HepG2 (cell line): ENCODE data around the gene NEIL1. TPM values are rescaled to one million over a fixed set of nuclear protein-coding genes. Genes with fewer than 3 reads are reported as not detected.

Experiments
- ATAC-seq: fragments of 200-7000 bp; cut with Tn5 transposase; 3 replicates; pipeline ENCODE4 v1.9.1; 2020; ENCODE audit warnings: mild to moderate bottlenecking, moderate library complexity
- BruUV-seq: library from RNA; stranded (reverse); fragments of 400-500 nt; replicated peaks from 2 replicates; lab custom pipeline; 2021; lab: Mats Ljungman, UMichigan
- CTCF ChIA-PET: fragments of 300-600 bp; formaldehyde crosslinking; extraction: SDS; loops from one replicate; lab custom pipeline; 2021; ENCODE audit warnings: low total read pairs, inconsistent platforms, low intra/inter-chr PET ratio; lab: Yijun Ruan, JAX
- POLR2A ChIA-PET: fragments of 350-600 bp; sonication (Branson Sonifier 250); formaldehyde crosslinking; loops from one replicate; lab custom pipeline; 2020; ENCODE audit warnings: antibody characterized with exemption, inconsistent platforms; lab: Yijun Ruan, JAX
- DNase-seq: peaks from one replicate; pipeline ENCODE4 v3.0.0-alpha.2; 2015; ENCODE audit warnings: low spot score
- FAIRE-seq: peaks from 3 replicates; lab custom pipeline; 2011; peaks lifted over from hg19 to GRCh38; lab: Jason Lieb, UNC
- H2AFZ ChIP-seq: one replicate; pipeline ENCODE4 v1.6.1; 2011; ENCODE audit warnings: low read length, inconsistent platforms
- H3K27ac ChIP-seq: fragments of 300-600 bp; 3 replicates; pipeline ENCODE4 v1.8.0; 2011; ENCODE audit warnings: mixed run types, mild to moderate bottlenecking, mixed read lengths, low read length, inconsistent platforms; ENCODE audit not compliant: insufficient read depth; ENCODE audit errors: extremely low read length
- H3K27me3 ChIP-seq, 2 experiments: fragments of 200-600 bp in 1 of 2; 2 replicates in 1 of 2; 3 replicates in 1 of 2; pipeline versions ENCODE4 v1.6.0 to v1.8.0; 2011; ENCODE audit warnings: low read length in 2 of 2, mild to moderate bottlenecking in 2 of 2, moderate library complexity in 2 of 2, inconsistent platforms in 1 of 2; ENCODE audit not compliant: insufficient read depth in 2 of 2, control insufficient read depth in 1 of 2
- H3K36me3 ChIP-seq, 2 experiments: fragments of 200-600 bp in 1 of 2; replicated peaks in 1 of 2; 2 replicates in 1 of 2; 3 replicates in 1 of 2; pipeline versions ENCODE4 v1.5.1 to v1.8.0; 2011; ENCODE audit warnings: low read length in 2 of 2, inconsistent platforms in 1 of 2; ENCODE audit not compliant: insufficient read depth in 2 of 2, control insufficient read depth in 1 of 2
- H3K4me1 ChIP-seq: 2 replicates; pipeline ENCODE4 v1.5.1; 2012; ENCODE audit warnings: low read length, inconsistent platforms; ENCODE audit not compliant: insufficient read depth
- H3K4me2 ChIP-seq: 2 replicates; pipeline ENCODE4 v1.6.0; 2011; ENCODE audit warnings: low read depth, low read length, inconsistent platforms
- H3K4me3 ChIP-seq, 3 experiments: fragments of 200-600 bp in 1 of 3; sonication (generic), shearing (Covaris generic) in 1 of 3; replicated peaks in 1 of 3; 2 replicates each; pipeline ENCODE4 v1.5.1; 2011 to 2016; ENCODE audit warnings: low read length in 3 of 3, inconsistent platforms in 2 of 3, low read depth in 2 of 3, mild to moderate bottlenecking in 2 of 3, control low read depth in 1 of 3, mixed read lengths in 1 of 3; ENCODE audit not compliant: insufficient read depth in 1 of 3
- H3K79me2 ChIP-seq: one replicate; pipeline ENCODE4 v1.6.1; 2011; ENCODE audit warnings: low read length, inconsistent platforms; ENCODE audit not compliant: insufficient read depth
- H3K9ac ChIP-seq: 2 replicates; pipeline ENCODE4 v1.6.0; 2011; ENCODE audit warnings: mild to moderate bottlenecking, low read depth, low read length, inconsistent platforms; ENCODE audit not compliant: insufficient read depth
- H3K9me3 ChIP-seq: 2 replicates; pipeline ENCODE4 v1.5.1; 2012; ENCODE audit warnings: mild to moderate bottlenecking, low read length
- H4K20me1 ChIP-seq: 2 replicates; pipeline ENCODE4 v1.6.0; 2011; ENCODE audit warnings: inconsistent platforms, mild to moderate bottlenecking, low read length, moderate library complexity; ENCODE audit not compliant: insufficient read depth
- AGO2 ChIP-seq: fragments of 200-400 bp; formaldehyde crosslinking; optimal IDR thresholded peaks from 2 replicates; pipeline ENCODE3; 2017; ENCODE audit warnings: mild to moderate bottlenecking, low read depth, low read length, moderate library complexity
- ARID2 ChIP-seq: sonication (generic); formaldehyde crosslinking; IDR thresholded peaks from 2 replicates; pipeline ENCODE4 v1.8.1; 2022; ENCODE audit warnings: mild to moderate bottlenecking, missing genetic modification reagents, borderline replicate concordance
- CHD2 ChIP-seq: IDR thresholded peaks from 2 replicates; pipeline ENCODE4 v1.6.1; 2011; ENCODE audit warnings: low read depth, low read length, improper control_type of control experiment
- HCFC1 ChIP-seq: fragments of 150-350 bp; IDR thresholded peaks from 2 replicates; pipeline ENCODE4 v1.6.1; 2014; ENCODE audit warnings: low read depth, low read length
- ZNF337 ChIP-seq: sonication (generic); formaldehyde crosslinking; IDR thresholded peaks from 2 replicates; pipeline ENCODE4 v1.5.1; 2020; ENCODE audit warnings: missing genetic modification reagents, low read depth, mild to moderate bottlenecking, borderline replicate concordance
- ZNF615 ChIP-seq: sonication (generic); formaldehyde crosslinking; IDR thresholded peaks from 2 replicates; pipeline ENCODE4 v1.5.0; 2020; ENCODE audit warnings: mild to moderate bottlenecking, missing genetic modification reagents, borderline replicate concordance
- ZNF652 ChIP-seq: IDR thresholded peaks from 2 replicates; pipeline ENCODE4 v1.6.1; 2016; ENCODE audit warnings: low read depth, borderline replicate concordance
- WGBS: methylation state at CpG from one replicate; pipeline ENCODE4 v1.1.6; 2017; ENCODE audit warnings: low lambda C conversion rate; 5-methylcytosine and 5-hydroxymethylcytosine counted together
- in situ Hi-C: cut with HindIII; loops from 2 replicates; pipeline ENCODE4 v1.10.0; 2017; ENCODE audit warnings: low pct_unique_long_range_greater_than_20kb; ENCODE audit not compliant: extremely low pct_ligation_motif_present
- intact Hi-C: fragments of 100-400 bp; cut with micrococcal nuclease; formaldehyde crosslinking; loops from one replicate; pipeline ENCODE4 v1.10.0; 2022; ENCODE audit not compliant: unreplicated experiment
- polyA plus RNA-seq, 8 experiments: library from polyadenylated mRNA; depleted of rRNA in 3 of 8; stranded (reverse) in 7 of 8; unstranded in 1 of 8; fragments of >200 nt; fragmentation: Illumina TruSeq in 4 of 8; extraction: Trizol in 4 of 8; gene quantifications; 2 replicates each; pipeline versions ENCODE4 v1.2.1 to v1.2.3, GENCODE V29; 2011 to 2016; ENCODE audit warnings: low read depth in 4 of 8, missing spikeins in 1 of 8, mixed read lengths in 1 of 8; ENCODE audit not compliant: insufficient read depth in 1 of 8
- total RNA-seq, 5 experiments: library from RNA; depleted of rRNA; stranded (reverse); fragments of >200 nt; fragmentation: Illumina TruSeq; extraction: Trizol; gene quantifications; 2 replicates each; pipeline ENCODE4 v1.2.3, GENCODE V29; 2016; ENCODE audit warnings: low read depth in 1 of 5
- TF ChIP-seq, protein P1 (sequence below): sonication (generic); formaldehyde crosslinking; IDR thresholded peaks from 2 replicates; pipeline ENCODE4 v1.5.0; 2020; ENCODE audit warnings: missing genetic modification reagents, mild to moderate bottlenecking, borderline replicate concordance
- TF ChIP-seq, protein P2 (sequence below): IDR thresholded peaks from 2 replicates; pipeline ENCODE4 v1.6.1; 2012; ENCODE audit warnings: low read depth, low read length, improper control_type of control experiment

Gene NEIL1
- total and polyA plus RNA-seq, 2 of the 13 experiments (the other 11 are each of a cell fraction or from before 2014, with no cell fraction given) = 10.4 to 15.5 TPM

GRCh38 chr15:75357976-75358673 is 11.3 kb downstream of the NEIL1 start:
- Histone ChIP-seq H3K9ac (no peak overlapping the region), H3K79me2 (no peaks in the 10 kb centered on the region), H4K20me1 (no peaks in the 10 kb centered on the region), H3K4me1 (peaks cover 10% of the 10 kb centered on the region), H3K27ac (no peak overlapping the region), H3K4me3 (no peak overlapping the region), H3K27me3 (no peaks in the 10 kb centered on the region), H2AFZ (no peak overlapping the region), H3K9me3 (no peaks in the 10 kb centered on the region), H3K4me2 (no peak overlapping the region), H3K36me3 (peaks cover 14 to 27% of the 10 kb centered on the region in 2 experiments; a peak in 3 of 5 replicates)
- TF ChIP-seq ARID2 (CRISPR knock-in tag) (no peak), ZNF337 (CRISPR knock-in tag) (no peak), ZNF615 (no peak), HCFC1 (no peak), ZNF652 (CRISPR knock-in tag) (no peak), AGO2 (peak; percentile 54), CHD2 (no peak)
- TF ChIP-seq, protein P1, sequence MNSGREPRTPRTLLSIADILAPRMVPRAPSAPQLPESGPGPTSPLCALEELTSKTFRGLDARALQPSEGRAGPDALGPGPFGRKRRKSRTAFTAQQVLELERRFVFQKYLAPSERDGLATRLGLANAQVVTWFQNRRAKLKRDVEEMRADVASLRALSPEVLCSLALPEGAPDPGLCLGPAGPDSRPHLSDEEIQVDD = no peak
- TF ChIP-seq, protein P2, sequence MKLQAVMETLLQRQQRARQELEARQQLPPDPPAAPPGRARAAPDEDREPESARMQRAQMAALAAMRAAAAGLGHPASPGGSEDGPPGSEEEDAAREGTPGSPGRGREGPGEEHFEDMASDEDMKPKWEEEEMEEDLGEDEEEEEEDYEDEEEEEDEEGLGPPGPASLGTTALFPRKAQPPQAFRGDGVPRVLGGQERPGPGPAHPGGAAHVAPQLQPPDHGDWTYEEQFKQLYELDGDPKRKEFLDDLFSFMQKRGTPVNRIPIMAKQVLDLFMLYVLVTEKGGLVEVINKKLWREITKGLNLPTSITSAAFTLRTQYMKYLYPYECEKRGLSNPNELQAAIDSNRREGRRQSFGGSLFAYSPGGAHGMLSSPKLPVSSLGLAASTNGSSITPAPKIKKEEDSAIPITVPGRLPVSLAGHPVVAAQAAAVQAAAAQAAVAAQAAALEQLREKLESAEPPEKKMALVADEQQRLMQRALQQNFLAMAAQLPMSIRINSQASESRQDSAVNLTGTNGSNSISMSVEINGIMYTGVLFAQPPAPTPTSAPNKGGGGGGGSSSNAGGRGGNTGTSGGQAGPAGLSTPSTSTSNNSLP = no peak
- 94% methylated on average over 7 of the region's 17 CpGs for WGBS
- DNase-seq (no peak), FAIRE-seq (no peak), ATAC-seq (no peak)
- POLR2A ChIA-PET = interaction anchor here (0.7 kb wide), 1 partner anchor 12 kb away, joined by 4 read pairs; no protein-coding TSS in a partner anchor
- intact Hi-C loops (no loop called here), in situ Hi-C loops (no loop called here)
- BruUV-seq = no TSS peak
- CTCF ChIA-PET = no interaction called here
